SHP77 (cell line): Measurements from ENCODE around the gene PDLIM1.
A peak's percentile ranks its signal among the peaks of the same experiment; 100 is the strongest.

ENCODE experiments used
- DNase-seq, 2 experiments: peaks; one replicate each; lab custom pipeline; 2025; lab: John Stamatoyannopoulos, UW

The PDLIM1 gene

DNA sequence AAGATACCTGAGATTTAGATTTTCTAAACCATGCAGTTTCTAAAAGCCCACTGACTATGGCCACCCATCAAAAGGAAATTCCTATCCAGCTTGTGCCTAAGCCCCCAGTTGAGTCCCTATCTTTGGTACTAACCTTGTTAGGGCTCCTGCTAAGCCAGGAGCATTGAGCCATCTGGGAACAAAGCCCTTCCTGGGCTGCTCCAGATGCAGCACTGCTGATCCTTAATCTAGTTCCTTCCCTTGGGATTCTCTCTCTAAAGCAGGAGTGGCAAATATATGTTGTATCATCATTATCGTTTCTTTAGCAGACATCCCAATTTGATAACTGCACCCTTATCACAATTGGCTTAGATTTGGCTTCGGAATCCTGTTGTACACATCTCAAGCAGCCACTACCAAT is 24.7 kb upstream of the PDLIM1 start:
- DNase-seq: no peak

DNA sequence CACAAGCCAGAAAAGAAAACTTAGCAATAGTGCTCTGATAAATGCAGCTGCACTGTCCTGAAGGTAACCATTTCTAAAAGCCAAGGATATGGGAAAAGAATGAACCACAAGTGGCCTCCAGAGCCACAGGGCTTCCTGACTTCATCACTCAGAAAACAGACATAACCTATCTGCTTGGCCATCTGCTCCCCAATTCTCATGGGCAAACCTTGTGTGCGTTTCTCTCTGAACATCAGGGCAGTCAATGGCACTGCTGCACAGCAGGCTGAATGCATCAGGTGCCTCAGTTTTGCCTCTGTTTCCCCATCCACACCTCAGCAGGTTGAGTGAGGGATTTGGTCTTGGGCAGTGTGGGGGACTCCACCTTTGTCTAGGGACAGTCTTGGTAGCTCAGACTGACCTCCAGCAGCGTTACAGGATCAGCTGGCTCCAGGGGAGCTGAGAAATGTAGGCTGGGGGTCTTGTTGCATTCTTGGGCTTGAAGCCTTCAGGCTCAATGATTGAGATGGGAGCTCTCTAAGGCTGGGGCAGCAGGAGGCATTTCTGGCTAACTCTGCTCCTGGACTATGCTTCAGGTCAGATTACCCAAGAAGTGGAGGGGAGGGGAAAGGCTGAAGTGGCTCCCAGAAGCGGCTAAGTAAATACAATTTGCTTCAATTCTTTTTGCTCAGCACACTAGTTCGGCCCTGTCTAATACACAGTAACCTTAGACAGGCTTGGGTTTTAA is 23.6 kb upstream of the PDLIM1 start:
- no peak for DNase-seq

DNA sequence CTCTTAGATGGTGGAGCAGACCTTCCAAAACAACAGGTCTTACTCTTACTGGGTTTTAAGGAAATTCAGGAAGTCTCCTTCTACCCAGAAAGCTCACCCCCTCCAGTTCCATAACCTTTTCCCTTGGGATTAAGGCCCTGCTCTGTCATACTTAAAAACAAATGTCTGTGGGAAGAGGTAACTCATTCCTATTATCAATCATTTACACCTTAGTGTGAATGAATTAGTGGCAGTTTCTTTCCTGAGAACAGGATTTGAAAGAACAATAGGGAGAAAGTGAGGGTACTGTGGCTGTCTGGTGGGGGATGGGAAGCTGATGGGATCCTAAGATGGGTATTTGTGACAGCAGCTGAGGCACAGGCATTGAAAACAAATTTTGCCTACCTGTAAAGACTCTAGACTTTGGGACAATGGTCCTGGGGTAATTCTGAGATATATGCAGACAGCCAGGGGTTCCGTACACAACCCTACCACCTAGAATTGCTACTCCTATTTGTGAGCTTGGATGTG is 22.2 kb upstream of the PDLIM1 start:
- no peak for DNase-seq

DNA sequence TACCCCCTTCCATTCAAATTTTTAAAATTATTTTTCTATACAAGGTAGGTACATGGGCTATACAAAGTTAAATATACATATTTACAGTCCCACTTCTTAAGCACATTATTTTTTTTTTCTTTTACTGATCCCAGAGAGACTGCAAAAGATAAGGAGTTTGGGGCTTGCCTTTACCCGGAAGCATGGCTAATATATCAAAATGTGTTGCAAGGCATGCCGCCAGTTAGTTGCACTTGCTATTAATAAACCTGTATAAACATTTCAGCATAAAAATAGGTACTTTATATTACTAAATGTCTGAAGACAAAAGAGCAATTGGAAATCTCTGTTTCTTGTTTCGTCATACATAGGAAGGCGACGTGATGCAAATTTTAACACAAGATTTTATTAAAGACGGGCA is 21.5 kb upstream of the PDLIM1 start:
- no peak for DNase-seq

DNA sequence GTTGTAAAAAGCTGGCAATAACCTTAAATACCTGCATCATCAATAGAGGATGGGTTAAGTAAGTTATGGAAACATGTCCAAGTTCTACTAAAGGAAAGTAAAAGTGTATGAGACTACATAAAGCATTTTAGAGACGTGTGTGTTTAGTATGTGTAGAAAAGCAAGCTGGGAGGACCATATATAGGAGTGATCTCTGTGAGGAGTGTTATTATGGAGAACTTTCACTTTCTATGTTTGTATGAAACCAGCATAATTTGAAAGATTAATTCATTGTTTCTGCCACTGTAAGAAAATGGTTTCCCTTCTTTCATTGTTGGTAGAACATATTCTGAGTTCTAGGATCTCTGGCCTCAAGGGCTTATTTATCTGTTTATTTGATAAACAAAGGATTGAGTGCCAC is 19.2 kb upstream of the PDLIM1 start:
- DNase-seq: no peak

DNA sequence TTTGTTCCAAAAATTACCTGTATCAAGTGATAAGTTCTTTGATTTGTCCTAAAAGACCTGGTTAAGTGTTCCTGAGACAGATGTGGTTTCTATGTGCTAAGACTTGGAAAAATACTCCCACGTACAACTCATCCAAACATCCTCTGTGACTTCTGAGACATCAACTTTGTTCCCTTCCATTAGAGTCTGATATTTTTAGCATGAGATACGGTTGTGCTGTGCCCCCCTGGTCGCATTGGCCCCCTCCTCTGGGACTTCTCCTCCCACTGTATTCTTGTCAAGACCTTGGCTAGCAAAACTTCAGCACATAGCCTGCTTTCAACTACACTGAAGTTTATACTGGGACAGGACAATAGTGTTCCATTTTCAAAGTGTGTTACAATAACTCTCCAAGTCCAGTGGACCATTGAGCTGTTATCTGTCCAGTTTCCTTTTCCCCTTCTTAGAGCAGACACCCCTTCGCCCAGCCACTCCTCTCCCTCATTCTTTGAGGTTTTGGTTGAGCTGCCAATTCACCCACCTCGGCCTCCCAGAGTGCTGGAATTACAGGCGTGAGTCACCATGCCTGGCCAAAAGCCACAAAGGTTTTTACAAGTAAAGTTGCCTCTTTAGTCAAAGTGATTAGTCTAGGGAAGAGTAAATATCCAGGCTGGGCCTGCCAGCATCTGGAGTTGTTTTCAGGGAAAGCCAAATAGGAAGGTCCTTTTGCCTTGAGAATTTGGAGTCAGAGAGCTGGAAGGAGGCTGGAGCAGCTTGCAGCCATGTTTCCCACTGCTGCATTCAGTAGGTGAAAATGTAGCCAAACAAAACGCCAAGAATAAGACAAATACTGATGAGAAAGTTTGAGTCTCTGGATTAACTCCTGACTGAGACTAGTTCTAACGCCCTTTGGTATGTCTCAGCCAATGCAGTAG is 17.8 kb upstream of the PDLIM1 start:
- no peak for DNase-seq

DNA sequence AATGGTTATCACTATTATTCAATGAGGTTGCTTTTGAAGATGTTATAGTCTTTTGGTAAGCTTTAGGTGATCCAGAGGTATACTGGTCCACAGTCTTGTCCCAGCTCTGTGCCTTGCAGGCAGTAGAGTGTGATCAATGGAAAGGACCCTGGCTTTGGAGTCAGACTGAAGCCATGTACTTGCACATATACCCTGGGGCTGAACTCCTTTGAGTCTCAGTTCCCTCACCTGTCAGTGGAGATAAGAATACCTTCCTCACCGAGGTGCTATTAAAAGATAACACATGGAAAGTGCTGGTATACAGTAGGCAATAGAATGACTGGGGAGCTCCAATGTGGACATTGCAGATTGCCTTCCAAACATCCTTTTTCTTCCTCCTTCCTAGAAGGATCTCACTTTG is 16.0 kb upstream of the PDLIM1 start:
- DNase-seq: no peak

DNA sequence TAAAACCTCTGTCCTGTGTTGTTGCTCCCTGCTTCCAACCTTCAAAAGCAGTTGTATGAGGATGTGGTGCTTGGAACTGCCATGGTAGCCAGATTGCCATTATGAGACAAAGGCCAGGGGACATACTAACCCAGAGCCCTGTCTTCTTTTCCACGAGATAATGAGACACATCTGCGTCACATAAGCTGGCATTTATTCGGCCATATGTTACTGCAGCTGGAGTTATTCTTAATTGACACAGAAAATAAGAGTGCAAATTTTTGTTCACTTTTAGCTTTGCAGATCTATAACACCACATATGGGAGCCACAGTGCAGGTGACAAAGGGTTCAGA is 15.5 kb upstream of the PDLIM1 start:
- DNase-seq: no peak

DNA sequence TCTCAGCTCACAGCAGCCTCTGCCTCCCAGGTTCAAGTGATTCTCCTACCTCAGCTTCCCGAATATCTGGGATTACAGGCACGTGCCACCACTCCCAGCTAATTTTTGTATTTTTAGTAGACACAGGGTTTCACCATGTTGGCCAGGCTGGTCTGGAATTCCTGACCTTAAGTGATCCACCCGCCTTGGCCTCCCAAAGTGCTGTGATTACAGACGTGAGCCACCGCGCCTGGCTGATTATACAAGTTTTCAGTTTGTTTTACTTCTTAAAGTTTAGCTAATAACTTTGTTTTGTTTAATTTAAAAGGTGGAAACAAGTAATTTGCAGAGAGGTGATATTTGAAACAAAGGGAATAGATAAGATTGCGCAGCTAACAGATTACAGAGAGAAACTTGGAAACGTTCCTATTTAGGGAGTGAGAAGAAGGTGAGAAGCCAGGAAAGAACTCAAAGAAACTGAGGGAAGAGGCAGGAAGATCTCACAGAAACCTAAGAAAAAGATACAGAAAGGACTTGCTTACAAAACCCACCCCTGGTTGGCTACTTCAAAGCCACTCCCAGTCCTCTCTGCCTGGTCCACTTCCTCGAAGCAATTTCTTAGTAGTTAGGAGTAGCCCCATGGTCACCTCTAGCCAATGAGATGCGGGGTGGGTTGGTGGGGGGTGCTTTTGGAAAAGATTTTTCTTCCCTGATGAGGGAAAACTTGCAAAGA is 15.0 kb upstream of the PDLIM1 start:
- no peak for DNase-seq

DNA sequence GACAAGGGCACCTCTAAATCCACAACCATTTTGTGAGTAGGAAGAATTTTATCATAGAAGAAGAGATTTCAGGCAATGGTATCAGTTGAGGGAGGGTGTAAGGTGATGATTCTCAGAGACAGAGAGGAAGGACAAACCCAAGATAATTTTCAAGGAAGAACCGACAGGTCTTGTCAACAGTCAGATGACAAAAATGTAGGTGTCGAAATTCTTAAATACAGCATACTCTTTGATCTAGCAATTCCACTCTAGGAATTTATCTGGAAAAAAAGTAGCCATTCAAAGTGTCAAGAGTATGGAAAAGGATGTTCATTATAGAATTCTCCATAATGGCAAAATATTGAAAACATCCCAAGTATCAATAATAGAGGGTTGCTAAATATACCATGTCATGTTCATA is 14.2 kb upstream of the PDLIM1 start:
- no peak for DNase-seq

DNA sequence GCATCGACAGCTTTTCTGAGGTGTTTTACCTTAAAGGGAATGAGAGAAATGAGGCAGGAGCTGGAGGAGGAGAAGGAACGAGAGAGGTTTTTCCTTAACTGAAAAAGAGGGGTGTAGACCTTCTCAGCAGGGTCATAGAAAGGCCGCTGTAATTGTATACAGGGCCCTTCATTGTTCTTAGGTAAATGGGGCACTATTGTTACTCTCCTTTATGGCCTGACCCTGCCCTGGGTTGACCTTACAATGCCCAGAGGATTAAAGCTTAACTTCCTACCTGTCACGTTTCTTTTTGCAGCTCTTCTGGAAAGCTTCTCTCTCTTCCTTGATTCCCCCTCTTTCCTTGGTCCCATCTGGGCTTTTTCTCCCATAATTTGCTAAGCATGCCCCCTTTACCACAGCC is 13.7 kb upstream of the PDLIM1 start:
- DNase-seq: no peak

DNA sequence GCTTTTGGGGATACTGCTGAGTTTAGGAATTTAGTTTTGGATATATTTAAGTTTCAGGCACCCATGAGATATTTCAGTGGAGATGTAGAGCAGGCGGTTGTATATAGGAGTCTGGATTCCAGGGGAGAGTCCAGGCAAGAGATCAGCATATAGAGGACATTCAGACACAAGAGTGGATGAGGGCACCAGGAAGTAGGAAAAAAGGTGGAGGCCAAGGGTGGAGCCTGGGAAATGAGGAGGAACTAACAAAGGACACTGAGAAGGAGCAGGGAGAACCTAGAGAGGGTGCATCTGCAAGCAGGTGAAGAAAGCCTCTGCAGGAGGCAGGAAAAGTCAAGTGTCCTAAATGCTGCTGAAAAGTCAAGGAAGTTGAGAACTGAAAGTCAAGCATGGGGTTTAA is 13.1 kb upstream of the PDLIM1 start:
- no peak for DNase-seq

DNA sequence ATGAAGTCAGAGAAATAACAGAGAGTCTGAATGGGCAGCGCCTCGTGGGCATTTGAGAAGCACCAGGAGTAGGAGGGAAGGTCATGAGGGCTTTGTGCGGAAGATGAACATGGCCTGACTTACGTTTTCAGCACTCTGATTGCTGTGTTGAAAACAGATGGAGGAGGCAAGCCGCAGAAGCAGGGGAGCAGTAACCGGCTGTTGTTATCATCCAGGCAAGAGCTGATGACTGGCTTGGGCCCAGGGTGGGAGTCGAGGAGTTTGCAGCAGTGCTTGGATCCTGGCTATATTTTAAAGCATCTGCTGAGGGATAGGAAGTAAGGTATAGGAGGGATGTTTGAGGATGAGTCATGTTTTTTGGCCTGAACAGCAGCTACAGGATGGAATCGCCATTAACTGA is 12.7 kb upstream of the PDLIM1 start:
- DNase-seq: no peak

DNA sequence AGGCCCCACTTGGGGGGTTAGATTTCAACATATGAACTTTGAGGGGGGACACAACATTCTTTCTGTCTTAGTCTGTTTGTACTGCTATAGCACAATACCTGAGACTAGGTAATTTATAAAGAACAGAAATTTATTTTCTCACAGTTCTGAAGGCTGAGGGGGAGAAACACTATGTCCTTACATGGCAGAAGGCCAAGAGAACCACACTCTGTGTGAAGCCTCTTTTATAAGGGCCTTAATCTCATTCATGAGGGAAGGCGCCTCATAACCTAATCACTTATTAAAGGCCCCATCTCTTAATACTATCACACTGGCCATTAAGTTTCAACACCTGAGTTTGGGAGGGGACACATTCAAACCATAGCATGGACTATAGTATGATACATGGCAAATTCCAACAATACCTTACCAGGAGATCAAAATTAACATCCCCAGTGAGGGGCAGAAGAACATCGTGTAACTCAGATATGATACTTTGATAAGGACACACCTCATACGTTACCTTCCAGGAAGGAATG is 9.3 kb upstream of the PDLIM1 start:
- DNase-seq: no peak

DNA sequence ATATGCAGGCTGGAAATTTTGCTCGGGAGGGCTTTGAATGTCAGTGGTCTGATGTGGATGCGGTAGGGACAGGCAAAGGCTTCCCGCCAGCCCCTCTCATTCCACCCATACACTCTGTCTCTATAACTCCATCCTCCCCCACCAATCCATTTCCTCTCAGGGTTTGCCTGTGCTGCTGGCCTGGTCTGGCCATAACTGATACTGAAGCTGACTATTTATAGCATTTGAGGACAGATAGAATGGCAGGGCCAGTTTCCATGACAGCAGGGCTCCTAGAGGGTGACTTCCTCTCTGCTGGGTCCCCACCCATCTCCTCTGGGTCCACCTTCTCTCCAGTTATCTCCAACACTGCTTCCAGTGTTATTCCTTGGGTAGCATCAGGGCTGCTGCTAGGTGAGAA is 6.6 kb upstream of the PDLIM1 start:
- DNase-seq: no peak

DNA sequence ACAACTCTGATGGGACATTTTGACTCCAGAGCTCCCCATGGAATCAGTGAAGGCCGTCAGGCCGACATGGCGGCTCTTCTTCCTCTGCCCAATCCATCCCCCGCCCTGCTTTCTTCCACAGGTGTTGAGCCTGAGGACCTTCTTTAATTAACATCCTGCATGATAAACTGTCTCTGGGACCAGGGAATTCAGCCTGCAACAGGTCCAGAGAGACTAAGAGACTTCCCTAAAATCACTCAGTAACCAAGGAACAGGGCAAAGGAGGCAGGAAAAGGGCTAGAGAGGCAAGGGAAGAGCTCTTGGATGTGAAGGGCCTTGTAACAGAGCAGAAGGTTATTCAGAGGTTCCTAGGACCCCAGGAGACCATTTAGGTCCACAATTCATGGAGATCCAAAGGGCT is 6.0 kb upstream of the PDLIM1 start:
- no peak for DNase-seq

DNA sequence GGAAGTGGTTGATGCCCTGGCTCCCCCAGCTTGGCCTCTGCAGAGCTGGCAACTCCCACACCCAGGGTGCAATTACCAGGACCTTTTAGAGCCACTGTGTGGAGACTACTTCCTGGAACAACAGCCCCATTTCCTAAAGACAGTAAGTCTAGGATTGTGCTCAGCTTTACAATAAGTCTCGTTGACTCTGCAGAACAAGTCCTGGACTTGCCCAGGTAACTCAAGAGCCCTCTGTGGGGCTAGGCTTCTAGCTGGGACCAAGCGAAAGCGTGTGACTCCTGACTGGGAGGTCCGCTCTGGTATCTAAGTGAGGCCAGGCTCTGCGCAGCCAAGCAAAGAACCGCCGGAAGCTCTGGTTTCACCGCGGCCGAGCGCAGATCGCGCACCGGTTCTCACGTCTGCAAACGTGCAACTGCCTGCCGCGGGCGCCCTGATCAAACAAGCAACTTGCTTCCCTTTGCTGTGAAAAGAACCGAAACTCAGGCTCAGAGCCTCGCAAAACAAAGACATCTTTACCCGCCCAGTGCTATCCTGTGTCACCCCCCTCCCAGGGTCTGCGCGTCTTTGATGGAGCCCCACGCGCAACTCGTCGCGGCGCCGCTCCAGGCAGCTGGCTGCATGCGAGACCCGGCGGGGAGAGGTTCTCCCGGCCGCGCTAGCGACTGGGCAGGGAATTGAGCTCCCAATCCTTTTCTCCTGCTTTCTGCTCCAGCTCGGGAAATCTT is 4.4 kb upstream of the PDLIM1 start:
- peak; percentile 59 to 75 for DNase-seq

DNA sequence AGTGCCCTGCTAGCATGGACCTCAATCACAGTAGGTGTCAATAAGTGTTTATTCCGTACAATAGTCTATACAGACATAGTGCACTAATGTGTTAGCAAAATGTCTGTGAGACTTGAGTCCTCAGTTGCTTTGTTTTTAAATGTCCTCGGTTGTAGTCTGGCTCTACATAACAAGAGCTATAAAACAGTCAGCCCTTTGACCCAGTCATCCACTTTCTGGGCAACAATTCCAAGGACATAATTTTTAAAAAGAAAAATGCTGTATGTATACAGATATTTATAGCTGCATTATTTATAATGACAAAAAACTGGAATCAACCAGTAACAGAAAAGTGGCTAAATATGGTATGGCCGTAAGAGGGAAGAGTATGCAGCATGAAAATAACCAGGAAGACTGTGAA is 2.8 kb upstream of the PDLIM1 start:
- no peak for DNase-seq

DNA sequence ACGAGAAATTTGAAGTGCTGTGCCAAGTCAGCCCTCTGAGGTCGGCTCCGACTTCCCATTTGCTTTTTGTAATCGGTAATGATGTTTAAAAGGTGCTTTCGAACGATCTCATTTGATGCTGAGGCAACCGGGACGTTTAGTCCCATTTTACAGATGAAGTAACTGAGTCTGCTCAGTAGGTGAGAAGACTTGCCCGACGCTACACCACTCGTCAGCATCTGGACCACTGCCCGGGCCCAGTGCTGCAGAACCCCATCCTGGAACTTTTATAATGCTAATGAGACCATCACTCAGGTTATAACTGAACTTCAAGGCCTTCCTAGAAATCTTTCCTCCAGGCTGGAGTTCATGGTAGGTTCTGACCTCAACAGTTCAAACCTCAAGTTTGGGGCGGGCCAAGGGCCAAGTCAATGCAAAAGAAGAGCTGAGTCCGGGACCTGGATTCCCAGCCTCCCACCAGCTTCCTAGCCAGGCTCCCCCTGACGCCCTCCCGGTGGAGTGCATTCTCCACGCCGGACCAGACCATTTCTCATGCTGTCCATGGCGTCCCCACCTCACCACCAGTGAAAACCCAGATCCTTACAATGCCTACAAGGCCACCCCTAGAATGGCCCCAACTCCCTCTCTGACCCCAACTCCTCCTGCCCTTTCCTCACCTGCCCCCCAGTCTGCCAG is 699 bp upstream of the PDLIM1 start:
- DNase-seq: no peak

DNA sequence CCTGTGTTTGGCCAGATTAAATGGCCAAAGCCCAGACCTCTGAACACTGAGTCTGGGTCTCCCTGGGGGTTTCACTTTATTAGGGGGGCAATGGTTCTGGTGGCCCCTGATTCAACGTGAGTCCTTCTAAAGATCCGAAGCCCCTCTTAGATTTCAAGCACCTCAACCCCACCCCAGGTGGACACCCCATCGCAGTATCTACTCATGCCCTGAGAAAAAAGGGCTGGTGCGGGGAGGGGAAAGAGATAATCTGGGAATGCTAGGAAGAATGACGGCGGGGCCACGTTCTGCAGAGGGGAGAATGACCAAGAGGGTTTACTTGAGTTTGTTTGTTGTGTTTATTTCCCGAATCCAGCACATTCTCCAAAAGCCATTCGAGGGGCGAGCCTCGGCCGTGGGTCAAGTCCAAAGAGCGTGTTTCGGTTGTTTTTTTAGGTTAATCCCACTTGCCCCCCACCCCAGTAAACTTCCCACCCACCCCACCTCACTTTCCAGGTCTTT is 832 bp downstream of the PDLIM1 start:
- no peak for DNase-seq
